Trophoblast cell (in vitro differentiated cells and primary cell): ENCODE results near the gene C1orf35.

Experiments used
- DNase-seq, 2 donors: peaks; one replicate each; pipeline ENCODE4 v3.0.0-alpha.2; 2016
- H2AFZ ChIP-seq: 2 replicates; pipeline ENCODE4 v1.6.1; 2013; ENCODE audit warnings: low read length, moderate library complexity, mild to moderate bottlenecking; ENCODE audit not compliant: insufficient read depth, poor library complexity
- H2AK5ac ChIP-seq: 2 replicates; pipeline ENCODE4 v1.6.1; 2013; ENCODE audit warnings: mild to moderate bottlenecking, low read length
- H2BK120ac ChIP-seq: 2 replicates; pipeline ENCODE4 v1.6.1; 2013; ENCODE audit warnings: low read length, mild to moderate bottlenecking, moderate library complexity; ENCODE audit not compliant: insufficient read depth, poor library complexity
- H2BK12ac ChIP-seq: 2 replicates; pipeline ENCODE4 v1.6.1; 2013; ENCODE audit warnings: mild to moderate bottlenecking, low read length, moderate library complexity
- H2BK5ac ChIP-seq: 2 replicates; pipeline ENCODE4 v1.6.1; 2013; ENCODE audit warnings: low read length, low read depth, moderate library complexity, mild to moderate bottlenecking; ENCODE audit not compliant: poor library complexity
- H3K14ac ChIP-seq: 2 replicates; pipeline ENCODE4 v1.6.1; 2013; ENCODE audit warnings: mild to moderate bottlenecking, low read length
- H3K18ac ChIP-seq: 2 replicates; pipeline ENCODE4 v1.6.1; 2013; ENCODE audit warnings: mild to moderate bottlenecking, low read length
- H3K23ac ChIP-seq: 2 replicates; pipeline ENCODE4 v1.6.1; 2013; ENCODE audit warnings: low read length
- H3K27ac ChIP-seq: 2 replicates; pipeline ENCODE4 v1.5.1; 2013; ENCODE audit warnings: low read depth, mild to moderate bottlenecking, inconsistent platforms, low read length, moderate library complexity
- H3K27me3 ChIP-seq: 2 replicates; pipeline ENCODE4 v1.6.1; 2013; ENCODE audit warnings: inconsistent platforms, mild to moderate bottlenecking, low read length, moderate library complexity; ENCODE audit not compliant: insufficient read depth
- H3K36me3 ChIP-seq, 2 experiments: 1 replicate in 1 of 2; 2 replicates in 1 of 2; pipeline ENCODE4 v1.6.1; 2013; ENCODE audit warnings: low read length in 2 of 2, mild to moderate bottlenecking in 2 of 2, moderate library complexity in 1 of 2; ENCODE audit not compliant: insufficient read depth in 2 of 2, control insufficient read depth in 1 of 2
- H3K4ac ChIP-seq: 2 replicates; pipeline ENCODE4 v1.6.1; 2013; ENCODE audit warnings: low read depth, mild to moderate bottlenecking, low read length, moderate library complexity
- H3K4me1 ChIP-seq, 2 experiments: 1 replicate in 1 of 2; 2 replicates in 1 of 2; pipeline ENCODE4 v1.6.1; 2013; ENCODE audit warnings: low read length in 2 of 2, mild to moderate bottlenecking in 2 of 2, moderate library complexity in 1 of 2; ENCODE audit not compliant: insufficient read depth in 2 of 2, control insufficient read depth in 1 of 2
- H3K4me2 ChIP-seq: 2 replicates; pipeline ENCODE4 v1.6.1; 2013; ENCODE audit warnings: inconsistent platforms, mild to moderate bottlenecking, low read length, moderate library complexity
- H3K4me3 ChIP-seq: 2 replicates; pipeline ENCODE4 v1.5.1; 2013; ENCODE audit warnings: mild to moderate bottlenecking, low read depth, low read length, inconsistent platforms
- H3K79me1 ChIP-seq: one replicate; pipeline ENCODE4 v1.6.1; 2013; ENCODE audit warnings: low read length
- H3K79me2 ChIP-seq: 2 replicates; pipeline ENCODE4 v1.6.1; 2013; ENCODE audit warnings: low read length, mild to moderate bottlenecking; ENCODE audit not compliant: control insufficient read depth, insufficient read depth, poor library complexity
- H3K9ac ChIP-seq: 2 replicates; pipeline ENCODE4 v1.6.1; 2013; ENCODE audit warnings: mild to moderate bottlenecking, low read length
- H3K9me3 ChIP-seq: 2 replicates; pipeline ENCODE4 v1.6.1; 2013; ENCODE audit warnings: low read depth, mild to moderate bottlenecking, control low read depth, inconsistent platforms, low read length; ENCODE audit not compliant: insufficient read depth
- H4K12ac ChIP-seq: 2 replicates; pipeline ENCODE4 v1.6.1; 2013; ENCODE audit warnings: low read depth, mild to moderate bottlenecking, low read length, moderate library complexity
- H4K8ac ChIP-seq: 2 replicates; pipeline ENCODE4 v1.6.1; 2013; ENCODE audit warnings: low read depth, mild to moderate bottlenecking, low read length, moderate library complexity
- H4K91ac ChIP-seq: one replicate; pipeline ENCODE4 v1.6.1; 2013; ENCODE audit warnings: low read depth, mild to moderate bottlenecking, low read length, moderate library complexity
- WGBS: extraction: QIAGEN DNeasy Blood & Tissue Kit; methylation state at CpG from one replicate; pipeline ENCODE4 v1.1.7; 2013; ENCODE audit warnings: missing lambda C conversion rate; ENCODE audit not compliant: insufficient read length, insufficient coverage; ENCODE audit errors: extremely low coverage; 5-methylcytosine and 5-hydroxymethylcytosine counted together

Gene C1orf35

GRCh38 chr1:228131766-228132165, 28.6 kb upstream of the C1orf35 start:
- peaks cover 3% of the 10 kb centered on the region for H3K9me3 ChIP-seq
- no peak overlapping the region for H2AK5ac ChIP-seq
- H4K8ac ChIP-seq, result no peak overlapping the region
- no CpG with 5 or more reads among the region's 2 CpGs for WGBS
- no peaks in the 10 kb centered on the region for H3K27me3 ChIP-seq
- H3K27ac ChIP-seq, result no peak overlapping the region
- H2BK12ac ChIP-seq, result no peak overlapping the region
- no peak overlapping the region for H3K23ac ChIP-seq
- no peak overlapping the region for H3K14ac ChIP-seq
- DNase-seq, result peak in 1 of 2 donors; percentile 30
- no peak overlapping the region for H3K18ac ChIP-seq
- peak overlapping the region; percentile 21 for H4K91ac ChIP-seq
- no peaks in the 10 kb centered on the region for H3K79me1 ChIP-seq
- no peak overlapping the region for H3K4ac ChIP-seq
- H3K36me3 ChIP-seq, result no peaks in the 10 kb centered on the region
- no peak overlapping the region for H3K9ac ChIP-seq
- H2BK120ac ChIP-seq, result no peak overlapping the region
- no peak overlapping the region for H3K4me3 ChIP-seq
- H2AFZ ChIP-seq, result no peak overlapping the region
- no peak overlapping the region for H3K4me2 ChIP-seq
- H4K12ac ChIP-seq, result no peak overlapping the region
- peaks cover 0 to 3% of the 10 kb centered on the region in 2 experiments for H3K4me1 ChIP-seq
- no peaks in the 10 kb centered on the region for H3K79me2 ChIP-seq
- H2BK5ac ChIP-seq, result peak overlapping the region; percentile 10

GRCh38 chr1:228125185-228125584, 22.1 kb upstream of the C1orf35 start:
- no CpG with 5 or more reads among the region's 5 CpGs for WGBS
- no peaks in the 10 kb centered on the region for H3K79me1 ChIP-seq
- H3K27me3 ChIP-seq, result no peaks in the 10 kb centered on the region
- H4K91ac ChIP-seq, result no peak overlapping the region
- H3K14ac ChIP-seq, result no peak overlapping the region
- no peak overlapping the region for H4K12ac ChIP-seq
- no peak overlapping the region for H3K9ac ChIP-seq
- H3K9me3 ChIP-seq, result no peaks in the 10 kb centered on the region
- no peaks in the 10 kb centered on the region for H3K36me3 ChIP-seq
- H3K27ac ChIP-seq, result no peak overlapping the region
- H2AK5ac ChIP-seq, result no peak overlapping the region
- H2BK5ac ChIP-seq, result no peak overlapping the region
- H4K8ac ChIP-seq, result no peak overlapping the region
- H2BK120ac ChIP-seq, result no peak overlapping the region
- H3K23ac ChIP-seq, result no peak overlapping the region
- no peaks in the 10 kb centered on the region for H3K79me2 ChIP-seq
- H3K4me3 ChIP-seq, result no peak overlapping the region
- no peak overlapping the region for H3K4ac ChIP-seq
- H2BK12ac ChIP-seq, result no peak overlapping the region
- no peak for DNase-seq
- no peak overlapping the region for H2AFZ ChIP-seq
- no peak overlapping the region for H3K18ac ChIP-seq
- H3K4me2 ChIP-seq, result no peak overlapping the region
- no peaks in the 10 kb centered on the region for H3K4me1 ChIP-seq

DNA sequence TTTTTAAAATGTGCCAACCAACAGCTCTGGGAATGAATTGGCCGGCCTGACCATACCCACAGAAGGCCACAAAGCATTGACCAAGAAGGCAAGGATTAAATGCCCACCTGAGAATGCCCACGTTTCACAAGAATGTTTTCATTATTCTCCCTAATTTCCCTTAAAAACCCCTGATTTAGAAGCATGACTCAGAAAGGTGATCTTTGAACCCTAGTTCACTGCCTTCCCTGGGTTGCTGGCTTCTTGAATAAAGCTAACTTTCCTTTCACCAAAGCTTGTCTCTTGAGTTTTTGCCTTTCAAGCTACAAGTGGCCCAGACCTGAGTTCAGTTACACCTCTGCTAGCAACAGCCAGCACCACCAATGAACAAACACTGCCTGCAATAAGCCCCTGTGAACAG, 20.4 kb upstream of the C1orf35 start:
- Histone ChIP-seq H3K9me3 (no peaks in the 10 kb centered on the region), H3K9ac (no peak overlapping the region), H4K12ac (no peak overlapping the region), H3K4me2 (no peak overlapping the region), H4K8ac (no peak overlapping the region), H3K79me2 (no peaks in the 10 kb centered on the region), H3K14ac (no peak overlapping the region), H3K4me3 (no peak overlapping the region), H3K23ac (no peak overlapping the region), H3K4ac (no peak overlapping the region), H2BK12ac (no peak overlapping the region), H3K79me1 (no peaks in the 10 kb centered on the region), H3K36me3 (no peaks in the 10 kb centered on the region), H2BK120ac (no peak overlapping the region), H3K18ac (no peak overlapping the region), H2AFZ (no peak overlapping the region), H4K91ac (no peak overlapping the region), H3K27ac (no peak overlapping the region), H2AK5ac (no peak overlapping the region), H2BK5ac (no peak overlapping the region), H3K27me3 (no peaks in the 10 kb centered on the region), H3K4me1 (no peaks in the 10 kb centered on the region)
- no CpG with 5 or more reads among the region's 2 CpGs for WGBS
- no peak for DNase-seq

- DNase-seq, result no peak
- H2BK5ac ChIP-seq, result no peak overlapping the region
- WGBS, result no CpG with 5 or more reads among the region's 1 CpG
- no peaks in the 10 kb centered on the region for H3K79me2 ChIP-seq
- H4K8ac ChIP-seq, result no peak overlapping the region
- no peak overlapping the region for H3K4ac ChIP-seq
- no peak overlapping the region for H3K23ac ChIP-seq
- H3K18ac ChIP-seq, result no peak overlapping the region
- H2AFZ ChIP-seq, result no peak overlapping the region
- no peak overlapping the region for H2AK5ac ChIP-seq
- H3K27me3 ChIP-seq, result no peaks in the 10 kb centered on the region
- H3K4me1 ChIP-seq, result no peaks in the 10 kb centered on the region
- no peak overlapping the region for H3K4me2 ChIP-seq
- no peak overlapping the region for H2BK120ac ChIP-seq
- no peak overlapping the region for H3K4me3 ChIP-seq
- no peak overlapping the region for H4K91ac ChIP-seq
- no peak overlapping the region for H4K12ac ChIP-seq
- no peak overlapping the region for H3K27ac ChIP-seq
- H3K14ac ChIP-seq, result no peak overlapping the region
- H2BK12ac ChIP-seq, result no peak overlapping the region
- H3K9me3 ChIP-seq, result no peaks in the 10 kb centered on the region
- H3K36me3 ChIP-seq, result no peaks in the 10 kb centered on the region
- H3K9ac ChIP-seq, result no peak overlapping the region
- H3K79me1 ChIP-seq, result no peaks in the 10 kb centered on the region
These were observed 19.9 kb upstream of the C1orf35 start for GRCh38 chr1:228122921-228123441.
